Transverse colon (tissue), 4 donors: ENCODE results near the gene CFAP99.

ENCODE experiments used
- CTCF ChIP-seq, 5 experiments: fragments of 200-600 bp in 3 of 5; fragments of 450-650 bp in 2 of 5; sonication (generic) in 3 of 5; IDR thresholded peaks; 1 replicate in 2 of 5; 2 replicates in 3 of 5; pipeline ENCODE4 v1.5.1; 2016 to 2017; ENCODE audit warnings: antibody characterized with exemption in 5 of 5, inconsistent platforms in 3 of 5, mild to moderate bottlenecking in 2 of 5, moderate library complexity in 1 of 5
- EP300 ChIP-seq: sonication (generic); formaldehyde crosslinking; IDR thresholded peaks from one replicate; pipeline ENCODE4 v1.6.1; 2017; ENCODE audit warnings: antibody characterized with exemption, low read depth
- POLR2A ChIP-seq: fragments of 450-650 bp; IDR thresholded peaks from one replicate; pipeline ENCODE4 v1.6.1; 2016; ENCODE audit warnings: antibody characterized with exemption, mild to moderate bottlenecking, moderate library complexity
- POLR2AphosphoS5 ChIP-seq, 3 donors: sonication (generic); formaldehyde crosslinking; IDR thresholded peaks; one replicate each; pipeline ENCODE4 v1.6.1; 2016; ENCODE audit warnings: antibody characterized with exemption in 3 of 3

DNA sequence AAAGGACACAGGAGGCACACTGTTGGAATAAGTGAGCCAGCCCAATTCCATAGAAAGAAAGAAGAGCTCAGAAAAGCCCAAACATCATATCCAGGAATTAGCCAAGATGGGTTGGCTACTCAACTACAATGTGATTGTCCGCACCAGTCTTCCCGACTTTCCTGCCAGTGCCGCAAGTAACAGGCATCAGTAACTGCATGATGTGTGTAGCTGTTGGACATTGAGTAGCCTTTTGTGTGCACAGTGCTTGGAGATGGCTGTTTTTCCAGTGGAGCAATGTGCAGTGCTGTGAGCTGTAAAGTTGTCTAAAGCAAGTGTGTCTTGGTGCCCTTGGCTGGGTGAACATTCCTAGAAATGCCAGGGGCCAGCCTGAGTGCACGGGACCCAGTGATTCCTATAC lies 88.5 kb downstream of the CFAP99 start:
- TF ChIP-seq CTCF (IDR thresholded peaks at IDR 0.05) (no peak), POLR2A (no peak), POLR2AphosphoS5 (IDR thresholded peaks at IDR 0.05) (no peak), EP300 (no peak)
